Right lobe of liver (tissue), 4 donors: ENCODE data around the gene NAV2.

Experiments
- CTCF ChIP-seq, 4 donors: fragments of 200-600 bp in 3 of 4; fragments of 450-650 bp in 1 of 4; IDR thresholded peaks; one replicate each; pipeline versions ENCODE4 v1.5.1 to v1.8.0; 2016 to 2022; ENCODE audit warnings: antibody characterized with exemption in 4 of 4, mild to moderate bottlenecking in 2 of 4
- POLR2A ChIP-seq: fragments of 450-650 bp; IDR thresholded peaks from one replicate; pipeline ENCODE4 v1.6.1; 2017; ENCODE audit warnings: antibody characterized with exemption, mild to moderate bottlenecking
- donor health status: DM: no; HTN: no; CAD: no.
- donor health status: DM: no; HTN: no; CAD: no.
- donor health status: DM: no; HTN: yes; CAD: no.

GRCh38 chr11:19979519-19979845 lies 266.8 kb downstream of the NAV2 start:
- TF ChIP-seq CTCF (IDR thresholded peaks at IDR 0.05) = no peak
- TF ChIP-seq POLR2A = no peak
